ENCODE results near the gene ETHE1. TPM values are rescaled to one million over a fixed set of nuclear protein-coding genes. Genes with fewer than 3 reads are reported as not detected.

ETHE1 gene
- polyA plus RNA-seq, 1 donor from 2014 or later, result 40.9 TPM

DNA sequence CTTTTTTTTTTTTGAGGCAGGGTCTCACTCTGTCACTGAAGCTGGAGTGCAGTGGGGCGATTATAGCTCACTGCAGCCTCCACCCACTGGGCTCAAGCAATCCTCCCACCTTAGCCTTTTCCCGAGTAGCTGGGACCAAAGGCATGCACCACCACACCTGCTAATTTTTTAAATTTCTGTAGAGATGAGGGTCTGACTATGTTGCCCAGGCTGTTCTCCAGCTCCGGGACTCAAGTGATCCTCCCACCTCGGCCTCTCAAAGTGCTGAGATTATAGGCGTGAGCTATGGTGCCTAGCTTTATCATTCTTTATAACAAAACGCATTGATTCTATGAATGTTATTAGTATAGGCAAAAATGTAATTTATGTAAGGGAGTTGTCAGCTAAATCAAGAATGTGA, 43.7 kb downstream of the ETHE1 start:
- TF ChIP-seq EZH2 (IDR thresholded peaks at IDR 0.05; ENCODE audit: borderline replicate concordance, insufficient read depth, low read length, poor library complexity, severe bottlenecking) (no peak), RAD21 (conservative IDR thresholded peaks at IDR 0.05) (no peak), MXI1 (conservative IDR thresholded peaks at IDR 0.05; ENCODE audit: poor library complexity, severe bottlenecking) (no peak), SMC3 (conservative IDR thresholded peaks at IDR 0.05; ENCODE audit: poor library complexity) (no peak), POLR2AphosphoS5 (IDR thresholded peaks at IDR 0.05) (no peak), TAF1 (IDR thresholded peaks at IDR 0.05; ENCODE audit: low read depth) (no peak), EP300 (conservative IDR thresholded peaks at IDR 0.05; ENCODE audit: poor library complexity, severe bottlenecking) (no peak)
- TF ChIP-seq, protein P1, sequence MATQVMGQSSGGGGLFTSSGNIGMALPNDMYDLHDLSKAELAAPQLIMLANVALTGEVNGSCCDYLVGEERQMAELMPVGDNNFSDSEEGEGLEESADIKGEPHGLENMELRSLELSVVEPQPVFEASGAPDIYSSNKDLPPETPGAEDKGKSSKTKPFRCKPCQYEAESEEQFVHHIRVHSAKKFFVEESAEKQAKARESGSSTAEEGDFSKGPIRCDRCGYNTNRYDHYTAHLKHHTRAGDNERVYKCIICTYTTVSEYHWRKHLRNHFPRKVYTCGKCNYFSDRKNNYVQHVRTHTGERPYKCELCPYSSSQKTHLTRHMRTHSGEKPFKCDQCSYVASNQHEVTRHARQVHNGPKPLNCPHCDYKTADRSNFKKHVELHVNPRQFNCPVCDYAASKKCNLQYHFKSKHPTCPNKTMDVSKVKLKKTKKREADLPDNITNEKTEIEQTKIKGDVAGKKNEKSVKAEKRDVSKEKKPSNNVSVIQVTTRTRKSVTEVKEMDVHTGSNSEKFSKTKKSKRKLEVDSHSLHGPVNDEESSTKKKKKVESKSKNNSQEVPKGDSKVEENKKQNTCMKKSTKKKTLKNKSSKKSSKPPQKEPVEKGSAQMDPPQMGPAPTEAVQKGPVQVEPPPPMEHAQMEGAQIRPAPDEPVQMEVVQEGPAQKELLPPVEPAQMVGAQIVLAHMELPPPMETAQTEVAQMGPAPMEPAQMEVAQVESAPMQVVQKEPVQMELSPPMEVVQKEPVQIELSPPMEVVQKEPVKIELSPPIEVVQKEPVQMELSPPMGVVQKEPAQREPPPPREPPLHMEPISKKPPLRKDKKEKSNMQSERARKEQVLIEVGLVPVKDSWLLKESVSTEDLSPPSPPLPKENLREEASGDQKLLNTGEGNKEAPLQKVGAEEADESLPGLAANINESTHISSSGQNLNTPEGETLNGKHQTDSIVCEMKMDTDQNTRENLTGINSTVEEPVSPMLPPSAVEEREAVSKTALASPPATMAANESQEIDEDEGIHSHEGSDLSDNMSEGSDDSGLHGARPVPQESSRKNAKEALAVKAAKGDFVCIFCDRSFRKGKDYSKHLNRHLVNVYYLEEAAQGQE (IDR thresholded peaks at IDR 0.05; ENCODE audit: borderline replicate concordance), result no peak
- TF ChIP-seq, protein P2, sequence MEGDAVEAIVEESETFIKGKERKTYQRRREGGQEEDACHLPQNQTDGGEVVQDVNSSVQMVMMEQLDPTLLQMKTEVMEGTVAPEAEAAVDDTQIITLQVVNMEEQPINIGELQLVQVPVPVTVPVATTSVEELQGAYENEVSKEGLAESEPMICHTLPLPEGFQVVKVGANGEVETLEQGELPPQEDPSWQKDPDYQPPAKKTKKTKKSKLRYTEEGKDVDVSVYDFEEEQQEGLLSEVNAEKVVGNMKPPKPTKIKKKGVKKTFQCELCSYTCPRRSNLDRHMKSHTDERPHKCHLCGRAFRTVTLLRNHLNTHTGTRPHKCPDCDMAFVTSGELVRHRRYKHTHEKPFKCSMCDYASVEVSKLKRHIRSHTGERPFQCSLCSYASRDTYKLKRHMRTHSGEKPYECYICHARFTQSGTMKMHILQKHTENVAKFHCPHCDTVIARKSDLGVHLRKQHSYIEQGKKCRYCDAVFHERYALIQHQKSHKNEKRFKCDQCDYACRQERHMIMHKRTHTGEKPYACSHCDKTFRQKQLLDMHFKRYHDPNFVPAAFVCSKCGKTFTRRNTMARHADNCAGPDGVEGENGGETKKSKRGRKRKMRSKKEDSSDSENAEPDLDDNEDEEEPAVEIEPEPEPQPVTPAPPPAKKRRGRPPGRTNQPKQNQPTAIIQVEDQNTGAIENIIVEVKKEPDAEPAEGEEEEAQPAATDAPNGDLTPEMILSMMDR (IDR thresholded peaks at IDR 0.05; ENCODE audit: poor library complexity, severe bottlenecking), result no peak

DNA sequence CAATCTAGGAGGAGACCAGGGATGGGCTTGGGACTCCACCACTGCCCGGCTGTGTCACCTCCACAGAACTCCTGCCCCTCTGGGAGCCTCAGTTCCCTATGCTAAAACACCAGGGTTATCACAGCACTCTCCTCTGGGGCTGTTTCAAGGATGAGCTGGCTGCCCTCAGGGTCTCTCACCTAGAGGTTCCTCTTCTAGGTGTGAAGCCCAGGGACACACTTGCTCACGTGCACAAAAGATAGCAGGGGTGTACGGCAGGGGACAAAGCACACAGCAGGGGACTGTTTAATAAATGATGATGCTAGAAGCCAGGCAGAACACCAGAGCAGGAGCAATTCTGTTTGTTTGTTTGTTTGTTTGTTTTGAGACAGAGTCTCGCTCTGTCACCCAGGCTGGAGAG, 44.8 kb downstream of the ETHE1 start:
- no peaks in the 10 kb centered on the region for H3K36me3 ChIP-seq (ENCODE audit: insufficient read depth, low read length)
- no peak overlapping the region for H3K27ac ChIP-seq (ENCODE audit: low read length)
- H3F3A ChIP-seq (ENCODE audit: insufficient read depth, low read length, poor library complexity, severe bottlenecking), result no peaks in the 10 kb centered on the region
- no peaks in the 10 kb centered on the region for H3K9me2 ChIP-seq (ENCODE audit: insufficient read depth, low read length)
- H3K4me3 ChIP-seq (ENCODE audit: low read length), result no peak overlapping the region
- H3K4me2 ChIP-seq (ENCODE audit: low read length), result no peak overlapping the region
- no peak overlapping the region for H2AFZ ChIP-seq (ENCODE audit: low read depth, low read length)
- no peaks in the 10 kb centered on the region for H3K27me3 ChIP-seq (ENCODE audit: insufficient read depth, low read depth, low read length)
- TF ChIP-seq, protein P2 (IDR thresholded peaks at IDR 0.05; ENCODE audit: poor library complexity, severe bottlenecking), result no peak
- no peak for TF ChIP-seq EZH2 (IDR thresholded peaks at IDR 0.05; ENCODE audit: borderline replicate concordance, insufficient read depth, low read length, poor library complexity, severe bottlenecking)
- TF ChIP-seq EP300 (conservative IDR thresholded peaks at IDR 0.05; ENCODE audit: poor library complexity, severe bottlenecking), result no peak
- TF ChIP-seq, protein P1 (IDR thresholded peaks at IDR 0.05; ENCODE audit: borderline replicate concordance), result no peak
- no peak for TF ChIP-seq MXI1 (conservative IDR thresholded peaks at IDR 0.05; ENCODE audit: poor library complexity, severe bottlenecking)
- TF ChIP-seq RAD21 (conservative IDR thresholded peaks at IDR 0.05), result no peak
- TF ChIP-seq POLR2AphosphoS5 (IDR thresholded peaks at IDR 0.05), result no peak
- TF ChIP-seq TAF1 (IDR thresholded peaks at IDR 0.05; ENCODE audit: low read depth), result no peak
- TF ChIP-seq SMC3 (conservative IDR thresholded peaks at IDR 0.05; ENCODE audit: poor library complexity), result no peak
- H3K9ac ChIP-seq (ENCODE audit: low read length), result no peak overlapping the region
- H3K9me3 ChIP-seq (ENCODE audit: low read length), result no peaks in the 10 kb centered on the region
- H3K79me2 ChIP-seq (replicated peaks; ENCODE audit: insufficient read depth, low read length), result no peaks in the 10 kb centered on the region
- H4K20me1 ChIP-seq (ENCODE audit: insufficient read depth), result no peaks in the 10 kb centered on the region

More for the DNA sequence above, 43.7 kb downstream of the ETHE1 start:
- Histone ChIP-seq H3K36me3 (ENCODE audit: insufficient read depth, low read length) (no peaks in the 10 kb centered on the region), H2AFZ (ENCODE audit: low read depth, low read length) (no peak overlapping the region), H3K9me3 (ENCODE audit: low read length) (no peaks in the 10 kb centered on the region), H3K4me2 (ENCODE audit: low read length) (no peak overlapping the region), H3F3A (ENCODE audit: insufficient read depth, low read length, poor library complexity, severe bottlenecking) (no peaks in the 10 kb centered on the region), H3K4me3 (ENCODE audit: low read length) (no peak overlapping the region), H3K27ac (ENCODE audit: low read length) (no peak overlapping the region), H3K9ac (ENCODE audit: low read length) (no peak overlapping the region), H4K20me1 (ENCODE audit: insufficient read depth) (no peaks in the 10 kb centered on the region), H3K79me2 (replicated peaks; ENCODE audit: insufficient read depth, low read length) (no peaks in the 10 kb centered on the region), H3K9me2 (ENCODE audit: insufficient read depth, low read length) (no peaks in the 10 kb centered on the region), H3K27me3 (ENCODE audit: insufficient read depth, low read depth, low read length) (no peaks in the 10 kb centered on the region)
